Thoracic aorta (tissue), 2 donors: Measurements from ENCODE around the gene CNST. TPM values are rescaled to one million over a fixed set of nuclear protein-coding genes. Genes with fewer than 3 reads are reported as not detected.

Source experiments
- ATAC-seq: fragments of 150-250 bp; one replicate; pipeline ENCODE4 v1.8.0; 2017; ENCODE audit warnings: low read depth; ENCODE audit not compliant: insufficient number of reproducible peaks, low FRiP score
- DNase-seq: peaks from one replicate; pipeline ENCODE4 v3.0.0-alpha.2; 2020; ENCODE audit warnings: low spot score
- H3K27ac ChIP-seq, 2 donors: fragments of 200-600 bp; sonication (generic); 1 replicate in 1 of 2; 2 replicates in 1 of 2; pipeline ENCODE4 v1.5.1; 2016; ENCODE audit warnings: mild to moderate bottlenecking in 2 of 2, moderate library complexity in 2 of 2
- H3K27me3 ChIP-seq: fragments of 200-600 bp; sonication (generic); replicated peaks from 2 replicates; pipeline ENCODE4 v1.6.0; 2016; ENCODE audit warnings: mild to moderate bottlenecking; ENCODE audit not compliant: insufficient read depth
- H3K36me3 ChIP-seq: fragments of 200-600 bp; sonication (generic); one replicate; pipeline ENCODE4 v1.5.1; 2016
- H3K4me1 ChIP-seq, 2 donors: fragments of 200-600 bp; sonication (generic); 1 replicate in 1 of 2; 2 replicates in 1 of 2; pipeline versions ENCODE4 v1.5.1 to v1.6.0; 2016; ENCODE audit warnings: low read depth in 2 of 2, mild to moderate bottlenecking in 1 of 2; ENCODE audit not compliant: control insufficient read depth in 1 of 2
- H3K4me3 ChIP-seq: fragments of 200-600 bp; sonication (generic); 2 replicates; pipeline ENCODE4 v1.5.1; 2016; ENCODE audit warnings: mild to moderate bottlenecking
- H3K9me3 ChIP-seq: fragments of 200-600 bp; sonication (generic); 2 replicates; pipeline ENCODE4 v1.5.1; 2016
- CTCF ChIP-seq: fragments of 200-600 bp; sonication (generic); IDR thresholded peaks from one replicate; pipeline ENCODE4 v1.5.1; 2019; ENCODE audit warnings: antibody characterized with exemption
- total RNA-seq, 2 donors: library from RNA; depleted of rRNA; stranded (reverse); fragments of >200 nt; gene quantifications; one replicate each; pipeline versions ENCODE4 v1.1.0 to v1.2.3, GENCODE V29; 2016

The CNST gene
- total RNA-seq, 2 donors from 2014 or later: 20.7 to 29.3 TPM

GRCh38 chr1:246639732-246640131 is 73.5 kb downstream of the CNST start:
- Histone ChIP-seq H3K27ac (no peak overlapping the region), H3K4me3 (no peak overlapping the region), H3K27me3 (no peaks in the 10 kb centered on the region), H3K36me3 (peaks cover 11% of the 10 kb centered on the region), H3K9me3 (no peaks in the 10 kb centered on the region), H3K4me1 (peaks cover 8 to 13% of the 10 kb centered on the region in 2 donors)
- no peak for TF ChIP-seq CTCF
- no peak for ATAC-seq
- DNase-seq: no peak

DNA sequence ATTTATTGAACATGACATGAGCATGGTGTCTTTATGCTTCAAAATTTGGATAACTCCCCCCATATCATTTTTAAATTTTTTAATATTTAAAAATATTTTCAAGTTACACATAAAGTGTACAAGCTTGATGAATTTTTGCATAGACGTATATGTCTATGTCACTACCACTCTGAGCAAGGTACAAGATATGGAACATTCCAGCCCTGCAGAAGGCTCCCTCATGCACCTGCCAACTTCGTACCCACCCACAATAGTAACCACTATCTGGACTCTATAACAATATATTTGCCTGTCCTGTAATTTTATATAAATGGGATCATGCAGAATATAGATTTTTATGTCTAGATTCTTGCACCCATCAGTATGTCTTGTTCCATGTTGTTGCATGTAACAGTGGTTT is 74.5 kb downstream of the CNST start:
- ATAC-seq (no peak), DNase-seq (no peak)
- Histone ChIP-seq H3K4me3 (no peak overlapping the region), H3K36me3 (peaks cover 13% of the 10 kb centered on the region), H3K27ac (peak overlapping the region in 1 of 2 donors; percentile 46), H3K9me3 (no peaks in the 10 kb centered on the region), H3K27me3 (no peaks in the 10 kb centered on the region), H3K4me1 (peaks cover 8 to 13% of the 10 kb centered on the region in 2 donors)
- no peak for TF ChIP-seq CTCF

DNA sequence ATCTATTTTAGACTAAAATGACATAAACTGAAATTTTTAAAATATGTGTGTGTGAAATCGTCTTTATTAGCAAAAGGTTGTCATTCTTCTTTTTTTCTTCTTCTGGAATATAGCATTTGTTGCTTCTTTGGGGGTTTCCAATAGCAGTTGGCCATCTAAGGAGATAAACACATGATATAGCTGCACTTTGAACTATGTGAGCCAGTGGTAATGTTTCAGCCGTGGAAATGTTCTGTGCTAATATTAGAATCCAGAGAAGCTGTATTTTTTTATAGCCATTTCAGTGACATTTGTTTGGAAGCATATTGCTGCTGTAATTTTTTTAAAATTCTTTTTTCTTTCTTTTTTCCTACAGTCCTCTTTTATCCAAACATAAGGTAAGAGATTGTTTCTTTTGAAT is 75.1 kb downstream of the CNST start:
- no peak for DNase-seq
- peaks cover 13% of the 10 kb centered on the region for H3K36me3 ChIP-seq
- no peak for TF ChIP-seq CTCF
- H3K4me1 ChIP-seq: peaks cover 8 to 13% of the 10 kb centered on the region in 2 donors
- H3K27ac ChIP-seq: peak overlapping the region; percentile 26 to 46
- ATAC-seq: no peak
- H3K4me3 ChIP-seq: no peak overlapping the region
- H3K9me3 ChIP-seq: no peaks in the 10 kb centered on the region
- no peaks in the 10 kb centered on the region for H3K27me3 ChIP-seq

GRCh38 chr1:246642719-246643118 is 76.5 kb downstream of the CNST start:
- H3K4me3 ChIP-seq: no peak overlapping the region
- peaks cover 17% of the 10 kb centered on the region for H3K36me3 ChIP-seq
- DNase-seq (no peak), ATAC-seq (no peak)
- no peak overlapping the region for H3K27ac ChIP-seq
- TF ChIP-seq CTCF: no peak
- H3K4me1 ChIP-seq: peaks cover 8 to 13% of the 10 kb centered on the region in 2 donors
- H3K9me3 ChIP-seq: no peaks in the 10 kb centered on the region
- no peaks in the 10 kb centered on the region for H3K27me3 ChIP-seq

DNA sequence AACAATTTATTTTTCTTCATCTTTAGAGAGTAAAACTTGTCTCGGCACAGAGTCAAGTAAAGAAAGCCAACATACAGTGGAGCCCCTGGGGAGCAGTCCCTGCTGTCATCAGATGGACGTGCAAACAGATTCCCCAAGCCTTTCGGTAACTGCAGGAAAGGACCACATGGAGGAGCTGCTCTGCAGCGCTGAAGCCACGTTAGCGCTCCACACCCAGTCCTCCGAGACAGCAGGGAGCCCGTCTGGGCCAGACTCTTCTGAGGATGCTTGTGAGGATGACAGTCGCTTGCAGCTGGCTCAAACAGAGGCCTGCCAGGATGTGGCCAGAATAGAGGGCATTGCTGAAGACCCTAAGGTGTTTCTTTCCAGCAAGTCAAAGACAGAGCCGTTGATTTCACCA is 80.9 kb downstream of the CNST start:
- no peaks in the 10 kb centered on the region for H3K9me3 ChIP-seq
- H3K4me1 ChIP-seq: no peaks in the 10 kb centered on the region
- H3K36me3 ChIP-seq: peaks cover 25% of the 10 kb centered on the region
- no peak for TF ChIP-seq CTCF
- ATAC-seq (no peak), DNase-seq (no peak)
- no peak overlapping the region for H3K4me3 ChIP-seq
- H3K27me3 ChIP-seq: no peaks in the 10 kb centered on the region
- H3K27ac ChIP-seq: no peak overlapping the region
